Measurements from ENCODE around the gene TMEM44. TPM values are rescaled to one million over a fixed set of nuclear protein-coding genes. Genes with fewer than 3 reads are reported as not detected.

TMEM44 gene
- total and polyA plus RNA-seq, 9 of the 15 experiments (the other 6 are each of a cell fraction or from before 2014, with no cell fraction given): 0.53 to 18.1 (median 11.3) TPM

DNA sequence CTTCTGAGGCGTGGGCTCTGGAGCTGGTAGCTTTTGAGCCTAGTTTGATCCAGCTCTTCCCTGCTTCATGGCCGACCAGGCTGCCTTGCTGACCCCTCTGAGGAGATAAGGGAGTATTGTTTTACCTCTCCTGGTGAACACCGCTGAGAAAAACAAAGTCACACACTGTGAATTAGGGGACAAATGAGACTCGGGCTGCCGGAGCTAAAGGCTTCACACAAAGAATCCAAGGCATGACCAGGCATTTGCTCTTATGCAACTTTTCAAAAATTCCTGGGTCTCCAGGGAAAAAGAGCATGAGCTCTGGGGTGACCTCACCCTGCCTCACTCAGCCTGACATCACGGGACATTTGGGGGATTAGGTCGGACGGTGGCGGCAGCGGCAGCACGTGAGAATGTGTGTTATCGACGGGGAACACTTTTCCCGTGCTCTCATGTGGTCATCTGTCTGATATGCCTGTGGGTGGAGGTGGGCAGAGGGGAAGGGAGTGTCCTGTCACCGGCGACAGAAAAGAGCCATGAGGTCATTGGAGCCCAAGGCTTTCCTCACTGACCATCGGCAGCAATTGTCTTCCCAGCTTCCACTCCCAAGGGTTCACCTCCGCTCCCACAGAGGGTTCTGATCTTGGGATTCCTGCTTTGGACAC lies 61.0 kb downstream of the TMEM44 start (continued):
- TF ChIP-seq CBX3 (IDR thresholded peaks at IDR 0.05; ENCODE audit: borderline replicate concordance in 1 of 2, low read length in 2 of 2): peak in 1 of 2 experiments; percentile 93; a peak in 1 of 3 replicates
- no peak for TF ChIP-seq ZNF449 (CRISPR knock-in tag; IDR thresholded peaks at IDR 0.05)
- peak; percentile 91 for TF ChIP-seq NCOR1 (IDR thresholded peaks at IDR 0.05)
- TF ChIP-seq NR2C2 (CRISPR knock-in tag; IDR thresholded peaks at IDR 0.05): no peak
- peak; percentile 73 for TF ChIP-seq NR2C2 (tag; IDR thresholded peaks at IDR 0.05)
- 0 out of 2 replicates have a peak, but pooled peaks have one; percentile 21 for TF ChIP-seq BACH1 (tag; IDR thresholded peaks at IDR 0.05)
- TF ChIP-seq MTA3 (IDR thresholded peaks at IDR 0.05; ENCODE audit: borderline replicate concordance): peak; percentile 92
- TF ChIP-seq SMARCB1 (IDR thresholded peaks at IDR 0.05; ENCODE audit: insufficient read length, low read depth): peak; percentile 70
- TF ChIP-seq, protein P1, sequence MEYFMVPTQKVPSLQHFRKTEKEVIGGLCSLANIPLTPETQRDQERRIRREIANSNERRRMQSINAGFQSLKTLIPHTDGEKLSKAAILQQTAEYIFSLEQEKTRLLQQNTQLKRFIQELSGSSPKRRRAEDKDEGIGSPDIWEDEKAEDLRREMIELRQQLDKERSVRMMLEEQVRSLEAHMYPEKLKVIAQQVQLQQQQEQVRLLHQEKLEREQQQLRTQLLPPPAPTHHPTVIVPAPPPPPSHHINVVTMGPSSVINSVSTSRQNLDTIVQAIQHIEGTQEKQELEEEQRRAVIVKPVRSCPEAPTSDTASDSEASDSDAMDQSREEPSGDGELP (CRISPR knock-in tag; IDR thresholded peaks at IDR 0.05; ENCODE audit: borderline replicate concordance): peak; percentile 92
- peak; percentile 42 to 60; a peak in 2 of 4 replicates for TF ChIP-seq MAZ (CRISPR knock-in tag; conservative IDR thresholded peaks at IDR 0.05 in 1 of 2, IDR thresholded peaks at IDR 0.05 in 1 of 2)
- TF ChIP-seq ZNF507 (tag; conservative IDR thresholded peaks at IDR 0.05): no peak
- no peak for TF ChIP-seq SIN3A (IDR thresholded peaks at IDR 0.05; ENCODE audit: borderline replicate concordance in 2 of 2, control insufficient read depth in 1 of 2, low read depth in 2 of 2, low read length in 2 of 2)
- peak; percentile 63 for TF ChIP-seq NFE2 (IDR thresholded peaks at IDR 0.05; ENCODE audit: low read depth)
- peak; percentile 72; the same call in 1 of the 2 replicates for TF ChIP-seq ZNF263 (CRISPR knock-in tag; IDR thresholded peaks at IDR 0.05; ENCODE audit: borderline replicate concordance)
- TF ChIP-seq MYBL2 (IDR thresholded peaks at IDR 0.05; ENCODE audit: low read depth): no peak
- no peak for TF ChIP-seq MYBL2 (CRISPR knock-in tag; IDR thresholded peaks at IDR 0.05; ENCODE audit: borderline replicate concordance)
- peak; percentile 72 to 88; a peak in 3 of 4 replicates for TF ChIP-seq TRIM24 (IDR thresholded peaks at IDR 0.05)
- TF ChIP-seq POLR2AphosphoS5 (IDR thresholded peaks at IDR 0.05; ENCODE audit: control insufficient read depth, insufficient read depth, low read depth, low read length): peak; percentile 68; the same call in 1 of the 2 replicates
- TF ChIP-seq KDM4B (IDR thresholded peaks at IDR 0.05; ENCODE audit: borderline replicate concordance in 2 of 2, low read depth in 1 of 2): no peak
- TF ChIP-seq, protein P2, sequence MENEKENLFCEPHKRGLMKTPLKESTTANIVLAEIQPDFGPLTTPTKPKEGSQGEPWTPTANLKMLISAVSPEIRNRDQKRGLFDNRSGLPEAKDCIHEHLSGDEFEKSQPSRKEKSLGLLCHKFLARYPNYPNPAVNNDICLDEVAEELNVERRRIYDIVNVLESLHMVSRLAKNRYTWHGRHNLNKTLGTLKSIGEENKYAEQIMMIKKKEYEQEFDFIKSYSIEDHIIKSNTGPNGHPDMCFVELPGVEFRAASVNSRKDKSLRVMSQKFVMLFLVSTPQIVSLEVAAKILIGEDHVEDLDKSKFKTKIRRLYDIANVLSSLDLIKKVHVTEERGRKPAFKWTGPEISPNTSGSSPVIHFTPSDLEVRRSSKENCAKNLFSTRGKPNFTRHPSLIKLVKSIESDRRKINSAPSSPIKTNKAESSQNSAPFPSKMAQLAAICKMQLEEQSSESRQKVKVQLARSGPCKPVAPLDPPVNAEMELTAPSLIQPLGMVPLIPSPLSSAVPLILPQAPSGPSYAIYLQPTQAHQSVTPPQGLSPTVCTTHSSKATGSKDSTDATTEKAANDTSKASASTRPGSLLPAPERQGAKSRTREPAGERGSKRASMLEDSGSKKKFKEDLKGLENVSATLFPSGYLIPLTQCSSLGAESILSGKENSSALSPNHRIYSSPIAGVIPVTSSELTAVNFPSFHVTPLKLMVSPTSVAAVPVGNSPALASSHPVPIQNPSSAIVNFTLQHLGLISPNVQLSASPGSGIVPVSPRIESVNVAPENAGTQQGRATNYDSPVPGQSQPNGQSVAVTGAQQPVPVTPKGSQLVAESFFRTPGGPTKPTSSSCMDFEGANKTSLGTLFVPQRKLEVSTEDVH (IDR thresholded peaks at IDR 0.05; ENCODE audit: low read depth, partially characterized antibody): peak; percentile 72
